DND-41 (cell line): Measurements from ENCODE around the gene MCC.

ENCODE experiments used
- CTCF ChIP-seq: IDR thresholded peaks from 2 replicates; pipeline ENCODE4 v1.5.1; 2012; ENCODE audit warnings: borderline replicate concordance, low read length, moderate library complexity, mild to moderate bottlenecking; ENCODE audit not compliant: poor library complexity, severe bottlenecking; ENCODE audit errors: extremely low read depth
- EZH2 ChIP-seq: IDR thresholded peaks from 3 replicates; pipeline ENCODE4 v1.6.1; 2012; ENCODE audit warnings: borderline replicate concordance, low read depth, mild to moderate bottlenecking, moderate library complexity, low read length, inconsistent platforms; ENCODE audit not compliant: severe bottlenecking

- no peak for TF ChIP-seq EZH2
- no peak for TF ChIP-seq CTCF
These were observed 451.9 kb downstream of the MCC start for GRCh38 chr5:113036321-113036720.
